PC-9 (cell line): ENCODE measurements around the gene SALL4. TPM values are rescaled to one million over a fixed set of nuclear protein-coding genes. Genes with fewer than 3 reads are reported as not detected.

Experiments
- BruUV-seq: library from RNA; stranded (reverse); fragments of 400-500 nt; replicated peaks from 2 replicates; lab custom pipeline; 2021; lab: Mats Ljungman, UMichigan
- CTCF ChIA-PET: fragments of 300-600 bp; sonication (Branson Sonifier 250); formaldehyde crosslinking; loops from one replicate; lab custom pipeline; 2022; ENCODE audit warnings: antibody characterized with exemption; lab: Charles Lee
- POLR2A ChIA-PET: fragments of 300-600 bp; sonication (Branson Sonifier 250); formaldehyde crosslinking; loops from one replicate; lab custom pipeline; 2022; ENCODE audit warnings: antibody characterized with exemption; ENCODE audit not compliant: unreplicated experiment; lab: Charles Lee
- DNase-seq, 2 experiments: peaks; one replicate each; pipeline versions ENCODE4 v3.0.0 to v3.0.0-alpha.2; 2015 to 2022; ENCODE audit warnings: mixed read lengths in 1 of 2
- H2AFZ ChIP-seq: fragments of 200-600 bp; sonication (generic); 2 replicates; pipeline ENCODE4 v1.8.1; 2017; ENCODE audit warnings: antibody characterized with exemption
- H3F3A ChIP-seq: fragments of 200-600 bp; sonication (generic); 2 replicates; pipeline ENCODE4 v1.8.1; 2017; ENCODE audit warnings: antibody characterized with exemption, mild to moderate bottlenecking, low read depth; ENCODE audit not compliant: insufficient read depth
- H3K27ac ChIP-seq: fragments of 200-600 bp; sonication (generic); 2 replicates; pipeline ENCODE4 v1.6.1; 2016; ENCODE audit warnings: mixed run types
- H3K27me3 ChIP-seq: fragments of 200-600 bp; sonication (generic); 2 replicates; pipeline ENCODE4 v1.6.1; 2016; ENCODE audit warnings: low read depth, mixed run types; ENCODE audit not compliant: insufficient read depth
- H3K36me3 ChIP-seq: fragments of 200-600 bp; sonication (generic); 2 replicates; pipeline ENCODE4 v1.6.1; 2016; ENCODE audit warnings: low read depth, mixed run types
- H3K4me1 ChIP-seq: fragments of 200-600 bp; sonication (generic); replicated peaks from 2 replicates; pipeline ENCODE4 v1.6.1; 2016; ENCODE audit warnings: mixed run types; ENCODE audit not compliant: insufficient read depth
- H3K4me2 ChIP-seq: fragments of 200-600 bp; sonication (generic); 2 replicates; pipeline ENCODE4 v1.6.1; 2017; ENCODE audit warnings: mixed run types
- H3K4me3 ChIP-seq: fragments of 200-600 bp; sonication (generic); 2 replicates; pipeline ENCODE4 v1.6.1; 2016; ENCODE audit warnings: mixed run types
- H3K79me2 ChIP-seq: fragments of 200-600 bp; sonication (generic); 2 replicates; pipeline ENCODE4 v1.6.1; 2017; ENCODE audit warnings: low read depth, mixed run types
- H3K9me2 ChIP-seq: fragments of 200-600 bp; sonication (generic); 2 replicates; pipeline ENCODE4 v1.8.1; 2017; ENCODE audit warnings: mild to moderate bottlenecking; ENCODE audit not compliant: insufficient read depth
- H3K9me3 ChIP-seq: fragments of 200-600 bp; sonication (generic); 2 replicates; pipeline ENCODE4 v1.8.1; 2016; ENCODE audit warnings: low read depth; ENCODE audit not compliant: insufficient read depth
- H4K20me1 ChIP-seq: fragments of 200-600 bp; sonication (generic); 2 replicates; pipeline ENCODE4 v1.8.1; 2017; ENCODE audit not compliant: insufficient read depth
- EZH2 ChIP-seq: fragments of 200-600 bp; sonication (generic); IDR thresholded peaks from 2 replicates; pipeline ENCODE4 v1.8.0; 2017; ENCODE audit warnings: antibody characterized with exemption, low read depth
- intact Hi-C: fragments of 100-400 bp; cut with micrococcal nuclease; formaldehyde crosslinking; loops from one replicate; pipeline ENCODE4 v1.10.0; 2022; ENCODE audit not compliant: unreplicated experiment
- total RNA-seq: library from RNA; stranded (reverse); gene quantifications from 2 replicates; pipeline ENCODE4 v1.2.3, GENCODE V29; 2021
- TF ChIP-seq, protein P1 (sequence below): fragments of 200-600 bp; sonication (generic); conservative IDR thresholded peaks from 2 replicates; pipeline ENCODE4 v1.6.1; 2017; ENCODE audit warnings: mixed run types, antibody characterized with exemption, mild to moderate bottlenecking, moderate library complexity

SALL4 gene
- total RNA-seq, 1 experiment from 2014 or later, result 1.6 TPM

- Histone ChIP-seq H3K4me2 (peak overlapping the region; percentile 8; the same call in 1 of the 2 replicates), H3K9me3 (no peaks in the 10 kb centered on the region), H4K20me1 (no peaks in the 10 kb centered on the region), H3K27ac (0 out of 2 replicates have a peak overlapping the region, but pooled peaks have one; percentile 2), H3F3A (peaks cover 31% of the 10 kb centered on the region), H3K79me2 (peaks cover 24% of the 10 kb centered on the region), H3K27me3 (no peaks in the 10 kb centered on the region), H3K4me3 (no peak overlapping the region), H3K36me3 (no peaks in the 10 kb centered on the region), H3K4me1 (peaks cover 13% of the 10 kb centered on the region), H3K9me2 (no peaks in the 10 kb centered on the region), H2AFZ (no peak overlapping the region)
- CTCF ChIA-PET, result interaction anchor here (0.6 kb wide), 1 partner anchor 22 kb away, joined by 8 read pairs; no protein-coding TSS in a partner anchor
- TF ChIP-seq, protein P1, sequence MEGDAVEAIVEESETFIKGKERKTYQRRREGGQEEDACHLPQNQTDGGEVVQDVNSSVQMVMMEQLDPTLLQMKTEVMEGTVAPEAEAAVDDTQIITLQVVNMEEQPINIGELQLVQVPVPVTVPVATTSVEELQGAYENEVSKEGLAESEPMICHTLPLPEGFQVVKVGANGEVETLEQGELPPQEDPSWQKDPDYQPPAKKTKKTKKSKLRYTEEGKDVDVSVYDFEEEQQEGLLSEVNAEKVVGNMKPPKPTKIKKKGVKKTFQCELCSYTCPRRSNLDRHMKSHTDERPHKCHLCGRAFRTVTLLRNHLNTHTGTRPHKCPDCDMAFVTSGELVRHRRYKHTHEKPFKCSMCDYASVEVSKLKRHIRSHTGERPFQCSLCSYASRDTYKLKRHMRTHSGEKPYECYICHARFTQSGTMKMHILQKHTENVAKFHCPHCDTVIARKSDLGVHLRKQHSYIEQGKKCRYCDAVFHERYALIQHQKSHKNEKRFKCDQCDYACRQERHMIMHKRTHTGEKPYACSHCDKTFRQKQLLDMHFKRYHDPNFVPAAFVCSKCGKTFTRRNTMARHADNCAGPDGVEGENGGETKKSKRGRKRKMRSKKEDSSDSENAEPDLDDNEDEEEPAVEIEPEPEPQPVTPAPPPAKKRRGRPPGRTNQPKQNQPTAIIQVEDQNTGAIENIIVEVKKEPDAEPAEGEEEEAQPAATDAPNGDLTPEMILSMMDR, result no peak
- TF ChIP-seq EZH2, result no peak
- peak in 1 of 2 experiments; percentile 84 for DNase-seq
- no TSS peak for BruUV-seq
- intact Hi-C loops, result no loop called here
- POLR2A ChIA-PET, result interaction anchor here (0.7 kb wide), 1 partner anchor 96 kb away, joined by 4 read pairs; no protein-coding TSS in a partner anchor
Measured at GRCh38 chr20:51760905-51761546, 41.3 kb downstream of the SALL4 start.

GRCh38 chr20:51759769-51760510, 42.4 kb downstream of the SALL4 start:
- Histone ChIP-seq H3K27ac (no peak overlapping the region), H4K20me1 (no peaks in the 10 kb centered on the region), H3K4me1 (peaks cover 9% of the 10 kb centered on the region), H3K4me3 (no peak overlapping the region), H3K9me2 (no peaks in the 10 kb centered on the region), H3F3A (peaks cover 21% of the 10 kb centered on the region; the same call in 1 of the 2 replicates), H3K79me2 (peaks cover 23% of the 10 kb centered on the region), H3K9me3 (no peaks in the 10 kb centered on the region), H3K36me3 (no peaks in the 10 kb centered on the region), H3K27me3 (no peaks in the 10 kb centered on the region), H2AFZ (no peak overlapping the region), H3K4me2 (no peak overlapping the region)
- POLR2A ChIA-PET, result no interaction called here
- intact Hi-C loops, result no loop called here
- BruUV-seq, result no TSS peak
- CTCF ChIA-PET, result no interaction called here
- no peak for DNase-seq
- no peak for TF ChIP-seq EZH2
- TF ChIP-seq, protein P1, result no peak

GRCh38 chr20:51758978-51759544, 43.3 kb downstream of the SALL4 start:
- H3K27ac ChIP-seq, result no peak overlapping the region
- peaks cover 9% of the 10 kb centered on the region for H3K4me1 ChIP-seq
- no peaks in the 10 kb centered on the region for H3K36me3 ChIP-seq
- no peaks in the 10 kb centered on the region for H4K20me1 ChIP-seq
- no peaks in the 10 kb centered on the region for H3K9me3 ChIP-seq
- H3K79me2 ChIP-seq, result peaks cover 26% of the 10 kb centered on the region
- TF ChIP-seq, protein P1, result no peak
- TF ChIP-seq EZH2, result no peak
- no peak for DNase-seq
- CTCF ChIA-PET, result no interaction called here
- H3K4me2 ChIP-seq, result no peak overlapping the region
- H2AFZ ChIP-seq, result no peak overlapping the region
- no peak overlapping the region for H3K4me3 ChIP-seq
- H3K9me2 ChIP-seq, result no peaks in the 10 kb centered on the region
- intact Hi-C loops, result no loop called here
- BruUV-seq, result no TSS peak
- no peaks in the 10 kb centered on the region for H3K27me3 ChIP-seq
- POLR2A ChIA-PET, result no interaction called here
- H3F3A ChIP-seq, result peaks cover 19% of the 10 kb centered on the region; the same call in 1 of the 2 replicates
